ENCODE measurements around the gene WDHD1. TPM values are rescaled to one million over a fixed set of nuclear protein-coding genes. Genes with fewer than 3 reads are reported as not detected.

Gene WDHD1
- total RNA-seq, 1 experiment from 2014 or later, result 45.9 TPM

DNA sequence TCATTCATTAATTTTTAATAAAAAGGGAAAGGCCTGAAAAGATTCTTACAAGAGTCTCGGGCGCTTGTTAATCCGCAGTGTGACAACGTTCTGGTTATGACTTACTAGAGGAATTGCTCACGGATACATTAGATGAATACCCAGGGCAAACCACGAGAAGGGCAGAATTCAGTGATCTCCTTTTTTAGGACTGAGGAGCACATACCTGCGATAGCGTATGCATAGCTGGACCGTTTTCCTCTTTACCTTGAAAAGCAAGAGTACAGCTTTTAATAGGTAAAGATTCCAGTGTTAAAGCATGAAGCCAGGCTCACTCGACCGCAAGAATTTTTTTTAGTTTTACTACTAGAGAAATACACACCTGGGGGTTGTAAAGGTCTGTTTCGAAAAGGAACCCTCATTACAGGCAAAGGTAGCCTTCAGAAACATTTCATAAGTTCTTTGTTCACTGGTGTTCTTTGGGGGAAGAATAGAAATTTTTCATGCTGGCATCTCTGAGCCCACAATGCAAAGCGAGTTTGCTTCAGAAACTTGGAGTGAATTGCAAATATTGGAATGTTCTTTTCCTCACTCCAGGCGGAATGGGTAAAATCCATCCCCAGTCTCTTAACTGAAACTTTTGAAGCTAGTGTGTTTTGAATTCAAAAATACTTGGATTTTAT is 25.5 kb upstream of the WDHD1 start:
- ATAC-seq, result no peak; the same call in 1 of the 2 replicates
- intact Hi-C loops (cut with micrococcal nuclease), result loop anchor here (2.0 kb wide), 1 partner anchor 18 kb away; no protein-coding TSS in a partner anchor
- TF ChIP-seq, protein P1, sequence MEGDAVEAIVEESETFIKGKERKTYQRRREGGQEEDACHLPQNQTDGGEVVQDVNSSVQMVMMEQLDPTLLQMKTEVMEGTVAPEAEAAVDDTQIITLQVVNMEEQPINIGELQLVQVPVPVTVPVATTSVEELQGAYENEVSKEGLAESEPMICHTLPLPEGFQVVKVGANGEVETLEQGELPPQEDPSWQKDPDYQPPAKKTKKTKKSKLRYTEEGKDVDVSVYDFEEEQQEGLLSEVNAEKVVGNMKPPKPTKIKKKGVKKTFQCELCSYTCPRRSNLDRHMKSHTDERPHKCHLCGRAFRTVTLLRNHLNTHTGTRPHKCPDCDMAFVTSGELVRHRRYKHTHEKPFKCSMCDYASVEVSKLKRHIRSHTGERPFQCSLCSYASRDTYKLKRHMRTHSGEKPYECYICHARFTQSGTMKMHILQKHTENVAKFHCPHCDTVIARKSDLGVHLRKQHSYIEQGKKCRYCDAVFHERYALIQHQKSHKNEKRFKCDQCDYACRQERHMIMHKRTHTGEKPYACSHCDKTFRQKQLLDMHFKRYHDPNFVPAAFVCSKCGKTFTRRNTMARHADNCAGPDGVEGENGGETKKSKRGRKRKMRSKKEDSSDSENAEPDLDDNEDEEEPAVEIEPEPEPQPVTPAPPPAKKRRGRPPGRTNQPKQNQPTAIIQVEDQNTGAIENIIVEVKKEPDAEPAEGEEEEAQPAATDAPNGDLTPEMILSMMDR (conservative IDR thresholded peaks at IDR 0.05; ENCODE audit: low read depth, low read length), result no peak
- TF ChIP-seq EZH2phosphoT487 (IDR thresholded peaks at IDR 0.05; ENCODE audit: borderline replicate concordance, low read length), result no peak
- TF ChIP-seq EZH2 (IDR thresholded peaks at IDR 0.05; ENCODE audit: low read length, unreplicated experiment), result no peak
- Histone ChIP-seq H4K20me1 (ENCODE audit: low read length) (peaks cover 50% of the 10 kb centered on the region), H3K4me3 (ENCODE audit: low read length) (peak overlapping the region; percentile 90), H3K9me3 (ENCODE audit: low read length) (no peaks in the 10 kb centered on the region), H3K27me3 (ENCODE audit: low read length) (no peaks in the 10 kb centered on the region), H3K79me2 (ENCODE audit: low read length) (peaks cover 63% of the 10 kb centered on the region), H3K9me2 (replicated peaks; ENCODE audit: low read length) (no peaks in the 10 kb centered on the region), H3K4me2 (ENCODE audit: low read length) (peak overlapping the region; percentile 89), H3K36me3 (ENCODE audit: low read depth, low read length) (peaks cover 24% of the 10 kb centered on the region), H2AFZ (ENCODE audit: low read length) (peak overlapping the region; percentile 91), H3F3A (ENCODE audit: low read length, unreplicated experiment) (peaks cover 11% of the 10 kb centered on the region), H3K9ac (ENCODE audit: low read length) (peak overlapping the region; percentile 96), H3K27ac (ENCODE audit: low read length) (peak overlapping the region; percentile 87), H3K4me1 (ENCODE audit: insufficient read depth, low read length) (peaks cover 31% of the 10 kb centered on the region)
- POLR2A ChIA-PET (ENCODE audit: unreplicated experiment), result interaction anchor here (0.5 to 0.9 kb wide), 3 partner anchors 42 to 224 kb away, joined by 3 to 8 read pairs (median 5); partner anchors contain the start of gene LGALS3
- BruUV-seq (replicated peaks), result TSS peak; percentile 49
- CTCF ChIA-PET, result interaction anchor here (0.6 to 1.9 kb wide), 3 partner anchors 25 to 375 kb away, joined by 4 to 7 read pairs (median 4); partner anchors contain the start of genes SOCS4 and WDHD1
- peak; percentile 33 for DNase-seq

DNA sequence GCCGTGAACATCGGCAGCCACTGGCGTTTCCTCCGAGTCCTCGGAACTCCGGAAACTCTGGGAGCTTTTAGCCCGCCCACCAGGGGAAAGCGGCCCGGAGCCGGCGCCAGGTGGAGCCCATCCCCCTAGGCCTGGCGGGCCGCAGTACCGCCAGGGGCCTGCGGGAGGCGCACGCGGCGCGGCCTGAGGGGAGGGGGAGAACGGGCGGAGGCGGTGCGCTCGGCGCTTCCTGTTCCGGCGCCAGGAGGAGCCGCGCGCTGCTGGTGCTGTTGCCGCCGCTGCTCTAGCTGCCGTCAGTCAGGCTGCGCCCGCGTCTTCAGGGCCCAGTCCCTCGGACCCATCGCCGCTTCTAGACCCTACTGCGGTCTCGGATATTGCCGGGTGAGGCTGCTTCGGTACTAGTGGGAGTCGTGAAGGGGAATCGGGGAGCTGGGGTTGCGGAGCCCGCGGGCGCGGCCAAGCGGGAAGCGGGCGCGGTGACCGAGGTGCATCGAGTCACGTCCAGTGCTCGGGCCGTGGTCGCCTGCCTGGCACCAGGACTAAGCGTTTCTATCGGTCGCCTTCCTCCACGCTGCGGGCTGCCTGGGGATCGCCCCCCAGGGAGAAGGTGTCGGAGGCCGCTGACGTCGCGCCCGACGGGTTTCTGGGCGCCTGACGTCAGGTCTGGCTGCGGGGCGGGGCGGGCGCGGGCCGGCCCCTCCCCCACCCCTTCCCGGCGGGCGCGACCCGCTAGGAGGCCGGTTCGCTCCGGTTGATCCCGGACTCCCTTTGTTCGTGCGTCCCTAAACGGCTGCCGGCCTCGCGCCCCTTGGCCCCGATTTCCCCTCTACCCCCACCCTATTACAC is 24.7 kb upstream of the WDHD1 start, which contains the start of gene MAPK1IP1L:
MAPK1IP1L (plus strand) TSS at position 225 of the 846 bp plus-strand sequence. CDS start 10,037 bp downstream, outside the sequence.
- ATAC-seq (peak; percentile 89), DNase-seq (peak; percentile 100)
- POLR2A ChIA-PET (ENCODE audit: unreplicated experiment), result interaction anchor here (0.5 to 1.3 kb wide), 11 partner anchors 11 to 1512 kb away, joined by 3 to 13 read pairs (median 4); partner anchors contain the start of genes LGALS3, SOCS4 and WDHD1
- H3K9ac ChIP-seq (ENCODE audit: low read length), result peak within 1 kb of the TSS; percentile 96
- peaks cover 43% of the 10 kb centered on the region for H4K20me1 ChIP-seq (ENCODE audit: low read length)
- peak within 1 kb of the TSS; percentile 87 for H3K27ac ChIP-seq (ENCODE audit: low read length)
- CTCF ChIA-PET, result interaction anchor here (0.5 to 1.9 kb wide), 13 partner anchors 8 to 374 kb away, joined by 3 to 12 read pairs (median 5); partner anchors contain the start of genes SOCS4 and WDHD1
- TF ChIP-seq, protein P1 (conservative IDR thresholded peaks at IDR 0.05; ENCODE audit: low read depth, low read length), result peak; percentile 100
- TF ChIP-seq EZH2phosphoT487 (IDR thresholded peaks at IDR 0.05; ENCODE audit: borderline replicate concordance, low read length), result no peak
- peaks cover 31% of the 10 kb centered on the region for H3K4me1 ChIP-seq (ENCODE audit: insufficient read depth, low read length)
- H3F3A ChIP-seq (ENCODE audit: low read length, unreplicated experiment), result peaks cover 11% of the 10 kb centered on the region
- H3K79me2 ChIP-seq (ENCODE audit: low read length), result peaks cover 55% of the 10 kb centered on the region
- no peaks in the 10 kb centered on the region for H3K9me2 ChIP-seq (replicated peaks; ENCODE audit: low read length)
- H2AFZ ChIP-seq (ENCODE audit: low read length), result peak within 1 kb of the TSS; percentile 91
- no peaks in the 10 kb centered on the region for H3K27me3 ChIP-seq (ENCODE audit: low read length)
- H3K9me3 ChIP-seq (ENCODE audit: low read length), result no peaks in the 10 kb centered on the region
- H3K36me3 ChIP-seq (ENCODE audit: low read depth, low read length), result peaks cover 20% of the 10 kb centered on the region
- intact Hi-C loops (cut with micrococcal nuclease), result loop anchor here (1.0 to 2.0 kb wide), 3 partner anchors 19 to 149 kb away; partner anchors contain the start of genes GCH1, SOCS4 and WDHD1
- no TSS peak for BruUV-seq (replicated peaks)
- peak within 1 kb of the TSS; percentile 90 for H3K4me3 ChIP-seq (ENCODE audit: low read length)
- H3K4me2 ChIP-seq (ENCODE audit: low read length), result peak within 1 kb of the TSS; percentile 89

Data from PC-3 (cell line).